Activated CD4-positive, alpha-beta T cell treated with anti-CD3 and anti-CD28 coated beads, Interleukin-2, amount 10 ng/mL, durations not matched to agents 7 days and 5 days (primary cell): Measurements from ENCODE around the gene FBXO39. TPM values are rescaled to one million over a fixed set of nuclear protein-coding genes. Genes with fewer than 3 reads are reported as not detected.
"Not testable (repeated sequence)": the region's sequence is repeated elsewhere in the genome, so short reads cannot be mapped to it uniquely, and the experiment has no call there.

Experiments
- CTCF ChIA-PET: fragments of 350-600 bp; sonication (Branson Sonifier 250); formaldehyde crosslinking; loops from one replicate; lab custom pipeline; 2021; ENCODE audit warnings: antibody characterized with exemption; lab: Charles Lee
- POLR2A ChIA-PET: fragments of 350-600 bp; sonication (Branson Sonifier 250); formaldehyde crosslinking; loops from one replicate; lab custom pipeline; 2021; ENCODE audit warnings: antibody characterized with exemption; lab: Charles Lee
- DNase-seq: peaks from one replicate; pipeline ENCODE4 v3.0.0-alpha.2; 2020
- H3K27ac Mint-ChIP-seq: one replicate; pipeline ENCODE4 v1.8.0; 2021; ENCODE audit warnings: mild to moderate bottlenecking, moderate library complexity, mixed read lengths
- H3K27me3 Mint-ChIP-seq: one replicate; pipeline ENCODE4 v1.8.0; 2021; ENCODE audit warnings: mixed read lengths
- H3K36me3 Mint-ChIP-seq: one replicate; pipeline ENCODE4 v1.8.0; 2021; ENCODE audit warnings: low read depth, mixed read lengths
- H3K4me1 Mint-ChIP-seq: one replicate; pipeline ENCODE4 v1.8.0; 2021; ENCODE audit warnings: mixed read lengths
- H3K4me3 Mint-ChIP-seq: one replicate; pipeline ENCODE4 v1.8.0; 2021; ENCODE audit warnings: mild to moderate bottlenecking, moderate library complexity, mixed read lengths
- H3K9me3 Mint-ChIP-seq: one replicate; pipeline ENCODE4 v1.8.0; 2021; ENCODE audit warnings: mixed read lengths
- total RNA-seq, 2 experiments: library from RNA; stranded (reverse); gene quantifications; one replicate each; pipeline ENCODE4 v1.2.3, GENCODE V29; 2021

Gene FBXO39
- total RNA-seq, 2 experiments from 2014 or later = 7.8 to 8.9 TPM

DNA sequence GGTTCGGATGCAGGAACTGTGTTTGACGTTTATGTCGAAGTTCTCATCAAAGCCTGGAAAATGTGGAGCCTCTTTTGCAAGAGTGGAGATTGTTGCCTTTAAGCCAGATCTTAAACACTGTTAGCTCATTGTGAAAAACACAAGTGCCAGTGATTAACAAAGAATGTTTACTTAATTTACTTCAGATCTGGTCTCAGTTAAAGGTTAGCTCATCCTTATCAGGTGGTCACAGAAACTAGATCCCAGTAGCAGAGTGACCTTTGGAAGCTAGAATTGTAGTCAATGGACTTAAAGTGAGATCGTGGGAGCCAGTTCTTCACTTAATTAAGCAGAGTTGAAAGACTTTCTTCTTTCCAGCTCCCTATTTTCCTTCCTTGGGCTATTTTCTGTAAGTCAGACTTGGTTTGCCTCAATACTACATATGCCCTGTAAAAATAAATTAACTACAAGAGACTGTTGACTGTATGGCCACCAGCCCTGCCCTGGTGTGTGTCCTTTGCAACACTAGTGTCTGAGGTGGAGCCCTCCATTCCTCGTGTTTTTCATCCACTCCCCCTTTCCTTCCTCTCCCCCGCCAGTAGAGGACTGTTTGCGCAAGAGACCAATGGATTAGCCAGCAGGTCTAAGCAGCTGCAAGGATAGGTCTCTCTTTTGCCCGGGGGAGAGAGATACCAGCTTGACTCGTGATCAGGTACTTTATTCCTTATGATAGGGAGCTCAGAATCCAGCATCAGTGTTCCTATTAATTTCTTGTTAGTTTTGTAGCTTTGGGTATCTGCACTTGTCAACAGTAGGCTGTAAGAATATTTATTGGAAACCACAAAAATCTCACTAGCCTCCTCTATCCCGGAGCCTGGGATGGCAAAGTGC, 20.2 kb downstream of the FBXO39 start:
- Mint-ChIP-seq H3K4me3 (no peak overlapping the region), H3K27ac (no peak overlapping the region), H3K9me3 (no peaks in the 10 kb centered on the region), H3K27me3 (peaks cover 8% of the 10 kb centered on the region), H3K36me3 (no peaks in the 10 kb centered on the region), H3K4me1 (peaks cover 4% of the 10 kb centered on the region)
- CTCF ChIA-PET = interaction anchor here (1.1 kb wide), 1 partner anchor 16 kb away, joined by 3 read pairs; no protein-coding TSS in a partner anchor
- POLR2A ChIA-PET = no interaction called here
- no peak for DNase-seq

DNA sequence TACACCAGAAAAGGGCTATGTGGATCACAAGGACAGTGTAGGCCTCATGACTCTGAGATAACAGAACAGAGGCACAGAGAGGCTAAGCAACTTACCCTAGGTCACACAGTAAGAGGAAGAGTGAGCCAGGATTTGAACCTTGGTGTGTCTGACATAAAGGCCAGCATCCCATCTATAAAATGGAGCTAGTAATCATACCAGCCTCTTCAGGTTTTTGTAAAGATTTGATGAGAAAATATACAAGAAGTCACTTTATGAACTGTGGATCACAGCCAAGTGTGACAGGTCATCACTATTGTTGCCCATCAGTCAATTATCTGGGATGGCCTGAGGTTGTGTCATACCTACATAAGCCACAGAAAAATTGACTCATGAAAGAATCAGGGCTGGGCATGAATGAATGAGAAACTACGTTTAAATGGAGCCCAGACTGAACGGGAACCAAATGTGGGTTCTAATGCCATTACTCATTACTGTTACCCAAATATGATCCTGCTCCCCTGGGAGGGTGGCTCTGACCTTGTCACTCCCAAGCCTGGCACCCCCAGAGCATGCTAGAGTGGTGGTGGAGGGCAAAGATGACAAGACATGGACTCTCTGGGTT, 21.0 kb downstream of the FBXO39 start:
- Mint-ChIP-seq H3K27ac (no peak overlapping the region), H3K9me3 (no peaks in the 10 kb centered on the region), H3K4me1 (peaks cover 4% of the 10 kb centered on the region), H3K4me3 (no peak overlapping the region), H3K27me3 (peaks cover 5% of the 10 kb centered on the region), H3K36me3 (no peaks in the 10 kb centered on the region)
- ChIA-PET POLR2A (no interaction called here), CTCF (interaction anchor here (0.5 to 1.9 kb wide), 3 partner anchors 16 to 257 kb away, joined by 3 to 5 read pairs (median 4); no protein-coding TSS in a partner anchor)
- no peak for DNase-seq

DNA sequence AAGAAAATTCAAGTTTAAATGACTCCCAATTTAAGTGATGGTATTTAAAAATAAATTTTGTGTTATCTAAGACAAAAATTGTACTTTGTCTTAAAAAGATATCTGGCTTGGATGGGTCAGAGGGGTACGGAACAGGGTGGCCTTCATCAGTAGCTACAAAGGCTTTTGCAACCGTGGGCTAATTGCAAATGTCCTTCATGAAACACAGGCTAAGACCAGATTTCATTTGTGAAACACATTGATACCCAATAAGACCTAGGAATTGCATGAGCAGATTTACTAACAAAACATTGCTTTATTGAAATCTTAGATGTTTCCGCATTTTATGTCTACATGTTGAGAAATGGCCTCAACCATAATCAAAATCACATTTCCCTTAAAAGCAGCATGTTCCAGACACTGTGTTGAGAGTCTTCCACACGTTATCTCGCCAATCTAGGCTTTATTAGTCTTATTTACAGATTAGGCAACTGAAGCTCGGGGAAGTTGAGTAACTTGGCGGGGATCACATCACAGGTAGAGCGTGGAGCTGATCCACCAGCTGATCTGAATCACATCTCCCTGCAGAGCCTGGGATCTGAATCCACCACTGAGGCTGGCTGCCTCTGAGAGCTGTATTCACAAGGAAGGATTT, 21.8 kb downstream of the FBXO39 start:
- Mint-ChIP-seq H3K4me1 (peaks cover 4% of the 10 kb centered on the region), H3K27me3 (peaks cover 2% of the 10 kb centered on the region), H3K9me3 (no peaks in the 10 kb centered on the region), H3K27ac (no peak overlapping the region), H3K36me3 (no peaks in the 10 kb centered on the region), H3K4me3 (no peak overlapping the region)
- ChIA-PET POLR2A (interaction anchor here (0.6 kb wide), 1 partner anchor 63 kb away, joined by 3 read pairs; no protein-coding TSS in a partner anchor), CTCF (interaction anchor here (1.9 kb wide), 1 partner anchor 15 kb away, joined by 5 read pairs; no protein-coding TSS in a partner anchor)
- DNase-seq = no peak

DNA sequence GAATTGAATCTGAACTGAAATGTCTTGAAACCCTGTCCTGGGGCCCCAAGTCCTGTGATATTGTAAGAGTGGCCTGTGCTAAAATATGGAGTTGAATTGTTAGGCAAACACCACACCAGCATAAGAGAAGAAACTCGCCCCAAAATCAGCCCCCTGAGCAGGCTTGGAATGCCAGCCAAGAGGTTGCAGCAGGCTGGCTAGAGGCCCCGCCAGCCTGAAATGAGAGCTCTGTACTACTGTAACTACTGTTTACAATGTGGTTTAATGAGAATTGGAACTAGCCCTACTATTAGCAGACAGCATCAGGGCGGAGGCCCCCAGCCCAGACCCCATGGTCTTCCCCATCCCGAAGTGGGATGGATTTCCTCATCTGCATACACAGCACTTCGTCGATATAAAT, 23.7 kb downstream of the FBXO39 start:
- CTCF ChIA-PET = no interaction called here
- Mint-ChIP-seq H3K4me3 (no peak overlapping the region), H3K9me3 (no peaks in the 10 kb centered on the region), H3K4me1 (no peaks in the 10 kb centered on the region), H3K27me3 (peaks cover 2% of the 10 kb centered on the region), H3K27ac (no peak overlapping the region), H3K36me3 (no peaks in the 10 kb centered on the region)
- DNase-seq = no peak
- POLR2A ChIA-PET = no interaction called here

GRCh38 chr17:6800422-6801027, 24.5 kb downstream of the FBXO39 start:
- no peaks in the 10 kb centered on the region for H3K4me1 Mint-ChIP-seq
- H3K4me3 Mint-ChIP-seq = no peak overlapping the region
- CTCF ChIA-PET = interaction anchor here (0.6 kb wide), 1 partner anchor 241 kb away, joined by 4 read pairs; no protein-coding TSS in a partner anchor
- H3K9me3 Mint-ChIP-seq = no peaks in the 10 kb centered on the region
- H3K36me3 Mint-ChIP-seq = no peaks in the 10 kb centered on the region
- H3K27ac Mint-ChIP-seq = no peak overlapping the region
- H3K27me3 Mint-ChIP-seq = peaks cover 10% of the 10 kb centered on the region
- POLR2A ChIA-PET = no interaction called here
- no peak for DNase-seq

DNA sequence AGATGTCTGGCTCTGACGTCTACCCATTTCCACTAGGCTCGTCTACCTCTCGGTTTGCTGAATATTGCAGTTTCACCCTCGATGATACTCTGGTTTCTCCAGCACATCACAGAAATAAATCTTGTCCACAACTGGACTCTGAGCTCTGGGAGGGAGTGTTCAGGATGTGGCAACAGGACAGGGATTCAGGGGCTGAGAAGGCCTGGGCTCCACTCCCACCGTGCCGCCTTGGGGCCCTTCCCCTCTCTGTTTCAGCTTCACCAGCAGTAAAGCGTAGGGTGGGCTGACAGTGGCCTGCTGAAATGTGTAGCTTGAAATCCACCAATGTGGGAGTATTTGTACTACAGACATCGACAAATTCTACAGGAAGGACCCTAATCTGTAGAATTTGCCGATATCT, 35.5 kb downstream of the FBXO39 start:
- H3K4me1 Mint-ChIP-seq = no peaks in the 10 kb centered on the region

GRCh38 chr17:6812295-6812694, 36.3 kb downstream of the FBXO39 start:
- ChIA-PET POLR2A (no interaction called here), CTCF (interaction anchor here (2.1 kb wide), 1 partner anchor 14 kb away, joined by 5 read pairs; no protein-coding TSS in a partner anchor)
- Mint-ChIP-seq H3K4me1 (no peaks in the 10 kb centered on the region), H3K4me3 (no peak overlapping the region), H3K27ac (no peak overlapping the region), H3K9me3 (no peaks in the 10 kb centered on the region), H3K36me3 (no peaks in the 10 kb centered on the region), H3K27me3 (peaks cover 11% of the 10 kb centered on the region)
- DNase-seq = no peak

More for the DNA sequence above, 35.5 kb downstream of the FBXO39 start:
- Mint-ChIP-seq H3K27ac (no peak overlapping the region), H3K4me3 (no peak overlapping the region), H3K27me3 (peaks cover 11% of the 10 kb centered on the region), H3K9me3 (no peaks in the 10 kb centered on the region), H3K36me3 (no peaks in the 10 kb centered on the region)
- DNase-seq = no peak
- POLR2A ChIA-PET = no interaction called here
- CTCF ChIA-PET = no interaction called here

- H3K36me3 Mint-ChIP-seq = no peaks in the 10 kb centered on the region
- POLR2A ChIA-PET = no interaction called here
- H3K27me3 Mint-ChIP-seq = peaks cover 8% of the 10 kb centered on the region
Measured at GRCh38 chr17:6815775-6816174, 39.8 kb downstream of the FBXO39 start.

GRCh38 chr17:6816368-6816767, 40.4 kb downstream of the FBXO39 start:
- DNase-seq, H3K36me3 Mint-ChIP-seq, H3K4me3 Mint-ChIP-seq, H3K27ac Mint-ChIP-seq, CTCF ChIA-PET, H3K4me1 Mint-ChIP-seq, POLR2A ChIA-PET, H3K9me3 Mint-ChIP-seq: not testable (repeated sequence)
- H3K27me3 Mint-ChIP-seq = peaks cover 14% of the 10 kb centered on the region

More at GRCh38 chr17:6815775-6816174, 39.8 kb downstream of the FBXO39 start:
- no peak for DNase-seq
- no peaks in the 10 kb centered on the region for H3K4me1 Mint-ChIP-seq
- no peaks in the 10 kb centered on the region for H3K9me3 Mint-ChIP-seq
- H3K27ac Mint-ChIP-seq = no peak overlapping the region
- H3K4me3 Mint-ChIP-seq = no peak overlapping the region
- CTCF ChIA-PET = no interaction called here

DNA sequence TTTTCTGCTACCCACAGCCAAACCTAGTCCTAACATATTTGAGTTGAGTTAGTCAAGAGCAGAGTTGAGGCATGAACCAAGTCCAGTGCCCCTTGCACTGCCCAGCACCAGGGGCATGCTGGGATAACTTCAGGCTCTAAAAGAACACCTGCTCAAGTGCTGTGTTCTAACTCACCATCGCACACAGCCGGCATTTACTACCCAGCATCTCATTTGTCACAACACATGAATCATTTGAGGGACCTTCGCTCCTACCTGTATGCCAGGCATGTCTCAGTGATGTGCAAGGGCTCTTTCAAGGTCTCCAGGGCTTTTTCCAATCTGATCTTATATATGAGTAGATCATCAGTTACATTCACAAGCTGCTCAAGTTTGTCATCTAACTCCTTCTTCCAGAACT, 42.9 kb downstream of the FBXO39 start:
- ChIA-PET CTCF (no interaction called here), POLR2A (no interaction called here)
- no peaks in the 10 kb centered on the region for H3K4me1 Mint-ChIP-seq

DNA sequence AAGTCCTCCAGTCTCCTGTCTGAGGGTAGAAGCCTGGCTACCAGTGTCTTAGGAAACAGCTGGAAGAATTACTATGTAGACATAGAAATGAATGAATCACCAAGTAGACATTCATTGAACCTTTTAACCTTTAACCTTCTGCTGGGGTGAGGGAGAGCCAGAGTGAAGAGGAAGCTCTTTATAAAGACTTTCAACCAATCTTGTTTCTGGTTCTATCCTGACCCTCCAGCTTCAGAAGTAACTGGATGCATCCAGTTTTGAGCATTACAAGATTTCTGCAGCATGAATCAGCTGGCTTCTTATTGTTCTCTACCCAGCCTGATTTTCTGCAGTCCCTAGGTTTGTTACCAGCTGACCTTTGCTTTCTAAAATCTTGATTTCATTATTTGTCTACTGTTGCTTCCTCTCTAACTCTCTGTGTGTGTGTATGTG, 47.0 kb downstream of the FBXO39 start:
- Mint-ChIP-seq H3K27me3 (peaks cover 27% of the 10 kb centered on the region), H3K4me1 (no peaks in the 10 kb centered on the region), H3K9me3 (no peaks in the 10 kb centered on the region), H3K4me3 (no peak overlapping the region), H3K27ac (no peak overlapping the region), H3K36me3 (no peaks in the 10 kb centered on the region)
- CTCF ChIA-PET = no interaction called here
- no peak for DNase-seq
- POLR2A ChIA-PET = no interaction called here

More for the DNA sequence above, 42.9 kb downstream of the FBXO39 start:
- Mint-ChIP-seq H3K27ac (no peak overlapping the region), H3K36me3 (no peaks in the 10 kb centered on the region), H3K9me3 (no peaks in the 10 kb centered on the region), H3K4me3 (no peak overlapping the region), H3K27me3 (peaks cover 26% of the 10 kb centered on the region)
- no peak for DNase-seq

DNA sequence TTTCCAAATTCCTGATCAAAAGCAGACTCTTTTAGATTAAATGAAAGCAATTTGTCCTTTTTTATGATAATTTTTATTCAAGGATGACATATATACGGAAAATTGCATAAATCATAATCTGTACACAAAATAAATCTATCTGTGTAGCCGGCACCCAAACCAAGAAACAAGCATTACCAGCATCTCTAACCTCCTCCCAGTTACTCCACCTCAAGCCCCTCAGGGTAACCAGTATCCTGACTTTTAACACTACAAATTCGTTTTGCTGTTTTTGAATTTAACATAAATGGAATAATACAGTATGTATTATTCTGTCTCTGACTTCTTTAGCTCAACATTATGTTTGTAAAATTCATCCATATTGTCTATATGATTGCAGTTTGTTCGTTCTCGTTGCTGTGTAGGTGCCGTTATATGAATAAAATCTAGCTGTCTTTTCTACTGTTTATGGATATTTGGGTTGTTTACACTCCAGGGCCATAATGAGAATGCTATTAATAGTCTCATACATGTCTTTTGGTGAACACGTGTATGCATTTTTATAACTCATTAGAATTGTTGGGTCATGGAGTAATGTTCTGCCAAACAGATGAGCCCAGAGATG, 54.5 kb downstream of the FBXO39 start:
- Mint-ChIP-seq H3K27ac (no peak overlapping the region), H3K27me3 (peaks cover 50% of the 10 kb centered on the region), H3K9me3 (no peaks in the 10 kb centered on the region), H3K36me3 (no peaks in the 10 kb centered on the region), H3K4me1 (peaks cover 6% of the 10 kb centered on the region), H3K4me3 (no peak overlapping the region)
- ChIA-PET CTCF (no interaction called here), POLR2A (no interaction called here)
- DNase-seq = no peak
